Measurements from ENCODE around the gene SLC30A3. TPM values are rescaled to one million over a fixed set of nuclear protein-coding genes. Genes with fewer than 3 reads are reported as not detected.
"Not testable (repeated sequence)": the region's sequence is repeated elsewhere in the genome, so short reads cannot be mapped to it uniquely, and the experiment has no call there.

SLC30A3 gene
- total RNA-seq, 2 donors from 2014 or later = 102 TPM; not detected in 1

DNA sequence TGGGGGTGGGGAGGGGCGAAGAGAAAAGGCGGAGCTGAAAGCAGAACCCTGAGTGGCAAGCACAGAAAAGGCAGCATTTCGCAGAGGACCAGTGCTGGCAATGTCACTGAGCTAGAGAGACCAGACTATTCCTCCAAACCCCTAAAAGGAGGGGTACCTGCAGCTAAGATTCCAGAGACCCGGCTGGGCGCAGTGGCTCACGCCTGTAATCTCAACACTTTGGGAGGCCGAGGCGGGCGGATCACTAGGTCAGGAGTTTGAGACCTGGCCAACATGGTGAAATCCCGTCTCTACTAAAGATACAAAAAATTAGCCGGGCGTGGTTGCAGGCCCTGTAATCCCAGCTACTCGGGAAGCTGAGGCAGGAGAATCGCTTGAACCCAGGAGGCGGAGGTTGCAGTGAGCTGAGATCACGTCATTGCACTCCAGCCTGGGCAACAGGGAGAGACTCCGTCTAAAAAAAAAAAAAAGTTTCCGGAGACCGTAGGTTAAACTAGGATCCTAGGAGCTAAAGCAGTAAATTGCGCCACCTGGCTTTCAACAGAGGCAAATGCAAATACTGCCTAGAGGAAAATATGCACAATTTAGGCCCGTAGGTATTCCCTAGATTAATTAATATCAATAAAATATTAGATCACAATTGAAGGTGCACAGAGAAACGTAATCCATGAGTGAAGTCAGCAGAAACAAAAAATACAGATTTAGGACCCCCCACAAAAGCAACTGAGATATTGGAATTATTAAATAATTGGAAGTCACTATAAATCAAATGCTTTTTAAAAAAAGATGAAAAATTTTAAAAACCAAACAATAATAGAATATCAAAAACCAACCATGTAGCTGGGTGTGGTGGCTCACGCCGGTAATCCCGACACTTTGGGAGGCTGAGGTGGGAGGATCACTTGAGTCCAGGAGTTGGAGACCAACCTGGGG is 40.5 kb upstream of the SLC30A3 start:
- Histone ChIP-seq H3K27ac (no peak overlapping the region), H3K4me3 (peak overlapping the region; percentile 7 to 11), H3K9me3 (no peaks in the 10 kb centered on the region), H3K36me3 (no peaks in the 10 kb centered on the region), H3K27me3 (replicated peaks; ENCODE audit: insufficient read depth) (peaks cover 3% of the 10 kb centered on the region), H3K4me1 (replicated peaks) (peaks cover 10% of the 10 kb centered on the region)
- WGBS = 26% methylated on average over 25 of the region's 25 CpGs
- intact Hi-C loops (cut with DNase I) = no loop called here
- TF ChIP-seq, protein P1, sequence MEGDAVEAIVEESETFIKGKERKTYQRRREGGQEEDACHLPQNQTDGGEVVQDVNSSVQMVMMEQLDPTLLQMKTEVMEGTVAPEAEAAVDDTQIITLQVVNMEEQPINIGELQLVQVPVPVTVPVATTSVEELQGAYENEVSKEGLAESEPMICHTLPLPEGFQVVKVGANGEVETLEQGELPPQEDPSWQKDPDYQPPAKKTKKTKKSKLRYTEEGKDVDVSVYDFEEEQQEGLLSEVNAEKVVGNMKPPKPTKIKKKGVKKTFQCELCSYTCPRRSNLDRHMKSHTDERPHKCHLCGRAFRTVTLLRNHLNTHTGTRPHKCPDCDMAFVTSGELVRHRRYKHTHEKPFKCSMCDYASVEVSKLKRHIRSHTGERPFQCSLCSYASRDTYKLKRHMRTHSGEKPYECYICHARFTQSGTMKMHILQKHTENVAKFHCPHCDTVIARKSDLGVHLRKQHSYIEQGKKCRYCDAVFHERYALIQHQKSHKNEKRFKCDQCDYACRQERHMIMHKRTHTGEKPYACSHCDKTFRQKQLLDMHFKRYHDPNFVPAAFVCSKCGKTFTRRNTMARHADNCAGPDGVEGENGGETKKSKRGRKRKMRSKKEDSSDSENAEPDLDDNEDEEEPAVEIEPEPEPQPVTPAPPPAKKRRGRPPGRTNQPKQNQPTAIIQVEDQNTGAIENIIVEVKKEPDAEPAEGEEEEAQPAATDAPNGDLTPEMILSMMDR (IDR thresholded peaks at IDR 0.05) = peak; percentile 77 to 86 (median 86)
- no peak for TF ChIP-seq POLR2A (IDR thresholded peaks at IDR 0.05)
- peak; percentile 65 for TF ChIP-seq POLR2AphosphoS5 (IDR thresholded peaks at IDR 0.05)
- DNase-seq (ENCODE audit: low spot score) = peak; percentile 40

DNA sequence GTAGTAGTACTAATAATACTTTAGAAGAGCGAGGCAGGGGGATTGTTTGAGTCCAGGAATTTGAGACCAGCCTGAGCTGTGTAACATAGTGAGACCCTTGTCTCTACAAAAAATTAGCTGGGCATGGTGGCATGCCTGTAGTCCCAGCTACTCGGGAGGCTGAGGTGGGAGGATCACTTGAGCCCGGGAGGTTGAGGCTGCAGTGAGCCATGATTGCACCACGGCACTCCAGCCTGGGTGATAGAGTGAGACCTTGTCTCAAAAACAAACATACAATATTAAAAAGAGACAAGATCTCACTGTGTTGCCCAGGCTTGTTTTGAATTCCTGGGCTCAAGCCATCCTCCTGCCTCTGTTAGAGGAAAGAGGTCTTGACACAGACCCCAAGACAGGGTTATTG is 37.8 kb upstream of the SLC30A3 start:
- H3K36me3 ChIP-seq; DNase-seq (ENCODE audit: low spot score); H3K27me3 ChIP-seq (replicated peaks; ENCODE audit: insufficient read depth); H3K4me3 ChIP-seq; H3K4me1 ChIP-seq (replicated peaks); H3K27ac ChIP-seq; intact Hi-C loops (cut with DNase I); H3K9me3 ChIP-seq: not testable (repeated sequence)
- 63% methylated on average over 4 of the region's 4 CpGs for WGBS

DNA sequence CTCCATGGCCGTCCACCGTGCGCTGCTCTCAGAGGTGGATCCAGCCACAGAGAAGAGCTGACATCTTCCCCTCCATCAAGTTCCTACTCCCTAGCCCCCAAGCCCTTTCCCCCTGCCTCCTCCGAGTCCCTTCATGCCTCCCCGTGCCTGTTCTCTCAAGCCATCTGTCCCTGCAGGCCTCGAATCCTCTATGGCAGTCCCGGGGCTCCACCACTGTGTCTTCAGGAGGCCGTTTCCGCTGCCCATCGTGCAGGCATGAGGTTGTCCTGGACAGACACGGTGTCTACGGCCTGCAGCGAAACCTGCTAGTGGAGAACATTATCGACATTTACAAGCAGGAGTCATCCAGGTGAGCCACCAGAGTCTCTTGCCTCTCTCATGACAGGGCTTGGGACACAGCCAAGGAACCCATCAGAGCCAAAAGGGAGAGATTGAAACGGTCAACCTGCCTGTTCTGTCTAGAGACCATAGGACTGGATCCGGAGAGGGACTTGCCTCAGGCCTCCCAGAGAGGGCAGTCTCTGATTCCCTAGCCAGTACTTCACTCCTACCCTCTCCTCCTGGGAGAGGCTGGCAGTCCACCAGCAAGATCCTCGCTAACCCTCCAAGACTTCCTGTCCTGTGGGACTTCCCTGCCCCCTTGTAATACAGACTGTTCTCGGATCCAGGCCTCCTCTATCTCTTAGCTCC is 35.7 kb upstream of the SLC30A3 start:
- Histone ChIP-seq H3K4me1 (replicated peaks) (no peaks in the 10 kb centered on the region), H3K36me3 (no peaks in the 10 kb centered on the region), H3K4me3 (no peak overlapping the region), H3K27ac (no peak overlapping the region), H3K9me3 (no peaks in the 10 kb centered on the region), H3K27me3 (replicated peaks; ENCODE audit: insufficient read depth) (no peaks in the 10 kb centered on the region)
- TF ChIP-seq POLR2AphosphoS5 (IDR thresholded peaks at IDR 0.05) (no peak), POLR2A (IDR thresholded peaks at IDR 0.05) (no peak)
- TF ChIP-seq, protein P1 (IDR thresholded peaks at IDR 0.05) = no peak
- intact Hi-C loops (cut with DNase I) = no loop called here
- whole genome bisulfite sequencing = 60% methylated on average over 18 of the region's 18 CpGs
- DNase-seq (ENCODE audit: low spot score) = no peak

DNA sequence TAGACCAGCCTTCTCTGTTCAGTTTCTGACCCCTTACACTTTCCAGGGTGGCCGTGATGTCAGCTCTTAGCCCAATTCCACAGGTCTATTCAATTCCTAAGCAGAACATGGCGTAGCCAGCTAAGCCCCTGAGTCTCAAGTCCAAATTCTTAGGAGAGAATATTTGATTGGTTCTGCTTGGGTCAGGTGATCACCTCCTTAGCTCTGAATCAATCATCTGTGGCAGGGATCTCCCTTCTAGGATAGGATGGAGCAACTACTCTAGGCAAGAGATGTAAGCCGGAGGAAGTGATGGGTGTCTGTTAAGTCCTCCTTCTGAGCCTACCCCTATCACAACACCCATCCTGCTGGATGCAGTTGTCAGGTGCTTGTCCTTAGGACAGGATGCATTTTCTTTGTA is 34.3 kb upstream of the SLC30A3 start:
- Histone ChIP-seq H3K4me3 (no peak overlapping the region), H3K9me3 (no peaks in the 10 kb centered on the region), H3K27ac (no peak overlapping the region), H3K27me3 (replicated peaks; ENCODE audit: insufficient read depth) (no peaks in the 10 kb centered on the region), H3K36me3 (no peaks in the 10 kb centered on the region), H3K4me1 (replicated peaks) (no peaks in the 10 kb centered on the region)
- TF ChIP-seq, protein P1 (IDR thresholded peaks at IDR 0.05) = no peak
- no peak for TF ChIP-seq POLR2AphosphoS5 (IDR thresholded peaks at IDR 0.05)
- TF ChIP-seq POLR2A (IDR thresholded peaks at IDR 0.05) = no peak
- no peak for DNase-seq (ENCODE audit: low spot score)
- intact Hi-C loops (cut with DNase I) = no loop called here
- 92% methylated on average over 3 of the region's 3 CpGs for WGBS

DNA sequence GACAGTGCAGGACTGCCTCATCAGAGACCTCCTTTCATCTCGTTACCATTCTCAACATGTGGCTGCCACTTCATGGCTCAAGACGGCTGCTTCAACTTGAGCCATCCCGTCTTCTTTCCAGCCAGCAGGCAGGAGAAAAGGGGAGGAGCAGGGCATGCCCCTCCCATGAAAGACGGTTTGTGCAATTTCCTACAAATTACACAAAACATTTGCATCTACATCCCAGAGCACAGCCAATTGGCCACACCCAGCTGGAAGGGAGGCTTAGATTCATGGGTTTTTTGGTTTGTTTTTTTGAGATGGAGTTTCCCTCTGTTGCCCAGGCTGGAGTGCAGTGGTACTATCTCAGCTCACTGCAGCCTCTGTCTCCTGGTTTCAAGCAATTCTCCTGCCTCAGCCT is 33.6 kb upstream of the SLC30A3 start:
- WGBS = 65% methylated on average over 4 of the region's 4 CpGs
- Histone ChIP-seq H3K4me3 (no peak overlapping the region), H3K4me1 (replicated peaks) (no peaks in the 10 kb centered on the region), H3K27me3 (replicated peaks; ENCODE audit: insufficient read depth) (no peaks in the 10 kb centered on the region), H3K27ac (no peak overlapping the region), H3K9me3 (no peaks in the 10 kb centered on the region), H3K36me3 (no peaks in the 10 kb centered on the region)
- DNase-seq (ENCODE audit: low spot score) = no peak
- TF ChIP-seq POLR2AphosphoS5 (IDR thresholded peaks at IDR 0.05) (no peak), POLR2A (IDR thresholded peaks at IDR 0.05) (no peak)
- TF ChIP-seq, protein P1 (IDR thresholded peaks at IDR 0.05) = no peak
- intact Hi-C loops (cut with DNase I) = no loop called here
